ENCODE results near the gene CASQ2. TPM values are rescaled to one million over a fixed set of nuclear protein-coding genes. Genes with fewer than 3 reads are reported as not detected.

CASQ2 gene
- total RNA-seq, 1 experiment from 2014 or later: not detected

- ChIA-PET CTCF (no interaction called here), RAD21 (ENCODE audit: low non-redundant PET in 1 of 2, low total read pairs in 2 of 2, uncharacterized antibody in 2 of 2, unreplicated experiment in 2 of 2) (no interaction called here), POLR2A (no interaction called here)
- Histone ChIP-seq H3K4me3 (replicated peaks in 1 of 2; ENCODE audit: low read depth in 1 of 2, low read length in 2 of 2) (no peak overlapping the region), H3K36me3 (ENCODE audit: control insufficient read depth in 1 of 2, insufficient read depth in 2 of 2, low read length in 2 of 2) (no peaks in the 10 kb centered on the region), H2AFZ (ENCODE audit: low read depth, low read length, poor library complexity, severe bottlenecking) (no peak overlapping the region), H3K9ac (ENCODE audit: low read length) (no peak overlapping the region), H3K27me3 (ENCODE audit: insufficient read depth, low read length) (no peaks in the 10 kb centered on the region), H3K9me3 (ENCODE audit: control insufficient read depth in 1 of 2, insufficient read depth in 1 of 2, low read depth in 1 of 2, low read length in 2 of 2) (no peaks in the 10 kb centered on the region), H3K27ac (ENCODE audit: low read depth, low read length) (no peak overlapping the region), H3K4me1 (ENCODE audit: control insufficient read depth in 1 of 2, insufficient read depth in 2 of 2, low read length in 2 of 2) (no peaks in the 10 kb centered on the region), H3K79me2 (ENCODE audit: insufficient read depth, low read length) (no peaks in the 10 kb centered on the region), H3K4me2 (ENCODE audit: low read length) (no peak overlapping the region), H3K9me2 (ENCODE audit: insufficient read depth) (no peaks in the 10 kb centered on the region), H4K20me1 (ENCODE audit: insufficient read depth) (no peaks in the 10 kb centered on the region)
- BruUV-seq (replicated peaks): no TSS peak
- no peak for DNase-seq (ENCODE audit: low read depth, low spot score)
- TF ChIP-seq SRF (IDR thresholded peaks at IDR 0.05; ENCODE audit: low read depth) (no peak), CTCF (IDR thresholded peaks at IDR 0.05 in 2 of 3, conservative IDR thresholded peaks at IDR 0.05 in 1 of 3; ENCODE audit: borderline replicate concordance in 1 of 3, insufficient read depth in 1 of 3, low read depth in 2 of 3, low read length in 2 of 3) (no peak), JUND (IDR thresholded peaks at IDR 0.05) (no peak), YY1 (IDR thresholded peaks at IDR 0.05; ENCODE audit: extremely low read depth, insufficient replicate concordance, low read depth, low read length) (no peak), CBX3 (IDR thresholded peaks at IDR 0.05; ENCODE audit: low read depth) (no peak), ATF3 (IDR thresholded peaks at IDR 0.05) (no peak), SP1 (IDR thresholded peaks at IDR 0.05; ENCODE audit: low read depth) (no peak), MAX (IDR thresholded peaks at IDR 0.05) (no peak), TCF7L2 (IDR thresholded peaks at IDR 0.05; ENCODE audit: borderline replicate concordance, extremely low read depth, insufficient read depth, insufficient read length) (no peak), EGR1 (IDR thresholded peaks at IDR 0.05; ENCODE audit: low read depth) (no peak), EZH2phosphoT487 (IDR thresholded peaks at IDR 0.05; ENCODE audit: borderline replicate concordance) (no peak), ZFX (IDR thresholded peaks at IDR 0.05) (no peak), ZNF274 (IDR thresholded peaks at IDR 0.05; ENCODE audit: low read depth, low read length) (no peak), REST (IDR thresholded peaks at IDR 0.05; ENCODE audit: low read depth) (no peak), RAD21 (IDR thresholded peaks at IDR 0.05; ENCODE audit: low read depth) (no peak), POLR2AphosphoS5 (IDR thresholded peaks at IDR 0.05; ENCODE audit: low read depth, low read length) (no peak), POLR2A (IDR thresholded peaks at IDR 0.05; ENCODE audit: borderline replicate concordance, extremely low read depth, insufficient read depth, insufficient read length) (no peak)
- no peak for ATAC-seq
- intact Hi-C loops (cut with micrococcal nuclease): no loop called here
These were observed 45.2 kb upstream of the CASQ2 start for GRCh38 chr1:115813727-115814126.
